Measurements from ENCODE around the gene RBM20.
"Not testable (repeated sequence)": the region's sequence is repeated elsewhere in the genome, so short reads cannot be mapped to it uniquely, and the experiment has no call there.

The RBM20 gene

DNA sequence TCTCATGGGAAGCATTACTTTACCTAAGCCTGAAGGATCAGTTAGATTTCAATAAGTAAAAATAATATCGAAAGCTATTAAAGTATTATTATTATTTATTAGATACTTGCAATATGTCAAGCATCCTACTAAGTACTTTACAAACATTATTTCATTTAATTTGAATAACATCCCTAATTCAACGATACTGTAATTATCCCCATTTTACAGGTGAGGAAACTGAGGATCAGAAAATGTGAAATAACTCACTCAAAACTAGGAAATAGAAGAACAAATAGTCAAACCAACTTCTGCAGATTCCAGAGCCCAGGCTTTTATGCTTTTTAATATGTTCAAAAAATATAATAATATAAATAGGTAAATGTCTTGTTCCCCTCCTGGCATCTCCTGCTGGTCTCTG, 217.3 kb downstream of the RBM20 start:
- no peak for DNase-seq

GRCh38 chr10:110861930-110862649, 218.0 kb downstream of the RBM20 start:
- no peak for DNase-seq

DNA sequence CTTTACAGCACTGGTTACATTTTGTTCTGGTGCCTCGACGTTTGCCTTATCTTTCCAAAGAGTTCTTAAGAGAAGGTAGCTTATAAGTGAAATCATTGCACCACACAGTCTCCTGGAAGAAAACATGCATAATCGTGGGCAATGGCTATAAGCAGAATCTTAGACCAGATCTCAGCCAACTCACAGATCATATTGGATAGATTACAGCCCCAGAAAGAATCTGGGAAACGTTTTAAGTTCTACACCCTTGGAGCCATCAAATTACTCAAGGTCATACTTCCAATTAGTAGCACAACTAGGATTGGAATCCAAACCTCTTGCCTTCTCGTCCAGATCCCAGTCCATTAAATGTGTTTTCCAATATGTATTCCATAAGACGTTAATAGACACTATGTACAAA, 218.8 kb downstream of the RBM20 start:
- no peak for DNase-seq

DNA sequence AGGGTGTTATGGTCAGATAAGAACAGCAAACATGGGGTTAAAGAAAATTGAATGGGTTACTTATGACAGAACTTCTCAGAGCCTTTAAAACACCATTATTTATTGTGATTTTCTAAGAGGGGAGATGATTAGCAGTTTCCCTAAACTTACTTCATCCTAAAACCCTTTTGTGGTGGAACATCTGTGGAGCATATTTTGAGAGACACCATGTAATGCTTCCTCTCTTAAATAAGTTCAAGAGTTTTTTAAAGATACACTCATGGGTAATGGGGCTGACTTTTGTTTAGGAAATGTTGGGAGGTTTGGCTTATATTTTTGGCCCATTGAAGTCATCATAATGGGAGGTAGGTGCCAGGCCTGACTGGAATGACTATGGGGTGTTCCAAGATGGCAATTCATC, 219.2 kb downstream of the RBM20 start:
- no peak for DNase-seq

- DNase-seq, result no peak
Observed at GRCh38 chr10:110863956-110864355, 219.8 kb downstream of the RBM20 start.

DNA sequence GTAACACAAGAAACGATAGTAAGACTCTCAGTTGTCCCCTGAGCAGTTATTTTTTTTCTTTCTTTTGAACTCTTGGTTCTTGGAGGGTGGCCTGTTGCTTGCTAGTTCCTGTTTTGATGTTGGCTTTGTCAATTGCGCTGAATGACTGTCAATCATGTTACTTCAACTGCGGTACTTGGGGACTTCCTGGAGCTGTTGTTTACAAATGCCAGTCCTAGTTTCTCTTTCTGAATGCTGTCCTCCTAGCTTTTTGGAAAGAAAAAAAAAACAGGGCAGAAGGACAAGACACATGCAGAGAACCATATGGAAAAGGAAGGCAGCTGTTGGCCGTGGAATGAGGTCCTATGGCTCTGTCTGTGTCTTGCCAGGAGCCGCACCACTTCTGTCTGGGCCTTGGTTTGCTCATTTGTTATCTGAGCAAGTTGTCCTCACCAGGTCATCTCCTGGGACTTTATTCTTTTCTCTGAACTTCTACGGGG, 220.6 kb downstream of the RBM20 start:
- DNase-seq, result no peak

GRCh38 chr10:110865186-110865808, 221.2 kb downstream of the RBM20 start:
- no peak for DNase-seq

DNA sequence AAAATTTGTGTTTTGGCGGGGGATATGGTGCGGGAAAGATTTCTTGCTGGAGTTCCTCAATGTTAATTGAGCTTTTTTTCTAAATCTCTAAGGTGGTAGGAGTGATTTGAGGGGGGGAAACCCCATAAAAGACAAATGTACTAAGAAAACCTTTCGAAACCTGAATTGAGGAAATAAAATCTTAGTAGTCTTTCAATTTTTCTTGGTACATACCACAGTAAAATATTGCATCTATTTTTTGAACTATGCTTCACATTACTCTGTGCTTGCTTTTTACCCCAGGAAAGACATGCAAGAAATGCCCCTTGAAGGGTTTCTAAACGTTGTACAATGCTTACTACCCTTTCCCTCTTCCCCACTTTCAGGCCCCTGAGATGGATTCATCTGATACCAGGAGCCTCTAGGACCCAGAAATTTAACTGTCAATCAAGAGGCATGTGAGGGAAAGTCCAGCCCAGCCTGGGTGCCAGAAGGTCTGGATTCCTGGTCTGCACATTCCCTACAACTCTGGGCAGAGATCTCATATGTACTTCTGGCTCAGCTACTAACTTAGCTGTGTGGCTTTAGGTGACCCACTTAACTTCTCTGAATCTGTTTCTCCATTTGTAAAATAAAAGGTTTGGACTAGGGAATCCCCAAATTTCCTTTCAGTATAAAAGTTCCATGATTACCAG, 221.8 kb downstream of the RBM20 start:
- DNase-seq, result no peak

- not testable (repeated sequence) for DNase-seq
Observed at GRCh38 chr10:110867011-110867806, 223.1 kb downstream of the RBM20 start.

- no peak for DNase-seq
Observed at GRCh38 chr10:110867807-110868465, 223.8 kb downstream of the RBM20 start.

- no peak for DNase-seq
Observed at GRCh38 chr10:110868981-110869380, 224.8 kb downstream of the RBM20 start.

- DNase-seq, result no peak
Observed at GRCh38 chr10:110870823-110871297, 226.7 kb downstream of the RBM20 start.

DNA sequence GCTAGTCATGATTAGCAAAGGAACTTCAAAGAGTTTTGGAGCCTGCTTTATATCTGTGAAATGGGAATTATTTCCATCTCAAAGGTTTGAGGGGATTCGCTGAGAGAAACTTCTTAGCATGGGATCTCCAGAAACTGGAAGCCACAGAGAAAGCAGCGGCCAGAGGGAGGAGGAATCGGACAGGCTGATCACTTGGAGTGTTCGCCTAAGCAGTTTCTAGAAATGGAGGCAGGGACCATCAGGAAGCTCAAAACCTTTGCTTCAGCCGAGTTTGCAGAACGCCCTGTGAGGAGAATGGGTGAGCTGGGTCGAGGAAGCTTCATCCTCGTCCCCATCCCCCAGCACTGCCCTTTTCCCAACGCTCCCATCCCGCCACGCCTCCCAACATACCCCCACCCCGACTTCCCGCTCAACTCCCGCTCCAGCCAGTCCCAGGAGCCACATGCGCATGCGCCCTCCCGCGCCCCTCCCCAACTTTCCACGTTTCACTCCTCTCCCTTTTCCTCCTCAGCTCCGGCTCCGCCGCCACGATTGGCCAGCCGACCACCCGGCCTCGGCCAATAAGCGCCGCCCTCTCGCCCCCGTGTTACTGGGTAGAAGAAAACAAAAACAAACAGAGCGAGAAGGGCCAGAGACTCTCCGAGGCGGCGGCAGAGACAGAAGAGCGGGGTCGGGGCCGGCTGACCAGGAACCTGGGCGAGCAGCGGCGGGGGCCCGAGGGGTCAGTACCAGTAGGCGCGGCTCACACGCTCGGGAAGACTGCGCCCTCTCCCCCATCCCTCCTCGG, 227.4 kb downstream of the RBM20 start, which contains the start of gene PDCD4:
Gene PDCD4 (plus strand): TSS at position 631 of the 787 bp plus-strand sequence. CDS start 4,100 bp downstream, outside the sequence.
- DNase-seq, result peak; percentile 81 to 86 (median 83)

- peak; percentile 40 to 74 (median 60) for DNase-seq
Observed at GRCh38 chr10:110872145-110872983, 228.2 kb downstream of the RBM20 start.

GRCh38 chr10:110872984-110873923, 229.1 kb downstream of the RBM20 start:
- no peak for DNase-seq

GRCh38 chr10:110873951-110874350, 229.8 kb downstream of the RBM20 start:
- DNase-seq, result no peak

- no peak for DNase-seq
Observed at GRCh38 chr10:110876000-110876399, 231.9 kb downstream of the RBM20 start.

- no peak for DNase-seq
Observed at GRCh38 chr10:110876788-110877187, 232.7 kb downstream of the RBM20 start.

DNA sequence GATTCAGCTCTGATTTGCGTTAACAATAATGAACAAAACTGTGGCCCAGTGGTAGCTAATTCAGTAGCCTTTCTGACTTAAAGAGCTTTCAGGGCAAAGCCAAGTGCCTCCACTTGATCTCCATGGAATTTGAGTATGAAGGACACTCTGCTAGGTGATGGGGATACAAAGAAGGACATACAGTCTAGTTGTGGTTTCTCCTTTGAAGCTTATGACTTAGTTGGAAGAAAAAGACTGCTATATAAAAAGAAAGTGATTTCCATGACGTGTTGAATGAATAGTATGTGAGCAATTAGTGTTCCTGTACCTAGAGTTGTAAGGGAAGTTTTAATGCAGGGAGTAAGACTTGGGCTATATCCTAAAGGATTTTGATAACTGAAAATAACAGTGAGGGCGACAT, 235.9 kb downstream of the RBM20 start:
- DNase-seq, result no peak
